Hematopoietic multipotent progenitor cell treated with erythropoietin and hydrocortisone succinate and interleukin-3 and kit ligand, for 15 days (in vitro differentiated cells): ENCODE data around the gene SIGLEC7.

Source experiments
- DNase-seq: peaks from one replicate; pipeline ENCODE4 v3.0.0-alpha.2; 2015; ENCODE audit warnings: low spot score

SIGLEC7 gene

DNA sequence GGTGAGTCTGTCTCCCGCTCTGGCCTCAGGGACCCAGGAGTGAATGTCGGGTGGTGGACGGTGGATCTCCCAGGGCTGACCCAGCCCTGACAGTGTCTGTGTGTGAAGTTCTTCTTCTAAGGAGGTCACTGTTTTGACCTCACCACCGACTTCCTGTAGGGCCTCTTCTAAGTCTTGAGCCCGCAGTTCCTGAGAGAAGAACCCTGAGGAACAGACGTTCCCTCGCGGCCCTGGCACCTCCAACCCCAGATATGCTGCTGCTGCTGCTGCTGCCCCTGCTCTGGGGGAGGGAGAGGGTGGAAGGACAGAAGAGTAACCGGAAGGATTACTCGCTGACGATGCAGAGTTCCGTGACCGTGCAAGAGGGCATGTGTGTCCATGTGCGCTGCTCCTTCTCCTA lies at the start of gene SIGLEC7:
TSS of gene SIGLEC7 (plus strand) at position 183 of the 400 bp plus-strand sequence. CDS start at position 252, 69 bp downstream.
- DNase-seq: no peak

DNA sequence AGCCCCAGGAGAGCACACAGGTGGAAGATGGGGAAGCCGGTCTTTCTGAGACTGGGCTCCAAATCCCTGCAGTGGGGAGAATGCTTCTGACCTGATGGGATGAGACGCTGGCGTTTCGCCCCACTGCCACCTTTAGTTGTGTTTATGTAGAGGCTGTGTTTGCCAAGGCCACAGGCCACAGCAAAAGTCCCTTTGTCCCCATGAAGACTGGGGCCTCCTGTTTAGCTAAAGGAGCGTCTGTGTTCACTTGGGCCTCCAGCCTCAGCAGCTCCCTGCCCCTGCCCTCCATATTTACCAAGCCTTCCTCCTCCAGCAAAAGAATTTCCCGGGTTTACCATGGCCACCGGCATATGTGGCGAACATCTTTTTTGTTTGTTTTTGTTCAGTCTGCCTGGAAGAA lies 49.0 kb upstream of the SIGLEC7 start:
- DNase-seq: no peak

DNA sequence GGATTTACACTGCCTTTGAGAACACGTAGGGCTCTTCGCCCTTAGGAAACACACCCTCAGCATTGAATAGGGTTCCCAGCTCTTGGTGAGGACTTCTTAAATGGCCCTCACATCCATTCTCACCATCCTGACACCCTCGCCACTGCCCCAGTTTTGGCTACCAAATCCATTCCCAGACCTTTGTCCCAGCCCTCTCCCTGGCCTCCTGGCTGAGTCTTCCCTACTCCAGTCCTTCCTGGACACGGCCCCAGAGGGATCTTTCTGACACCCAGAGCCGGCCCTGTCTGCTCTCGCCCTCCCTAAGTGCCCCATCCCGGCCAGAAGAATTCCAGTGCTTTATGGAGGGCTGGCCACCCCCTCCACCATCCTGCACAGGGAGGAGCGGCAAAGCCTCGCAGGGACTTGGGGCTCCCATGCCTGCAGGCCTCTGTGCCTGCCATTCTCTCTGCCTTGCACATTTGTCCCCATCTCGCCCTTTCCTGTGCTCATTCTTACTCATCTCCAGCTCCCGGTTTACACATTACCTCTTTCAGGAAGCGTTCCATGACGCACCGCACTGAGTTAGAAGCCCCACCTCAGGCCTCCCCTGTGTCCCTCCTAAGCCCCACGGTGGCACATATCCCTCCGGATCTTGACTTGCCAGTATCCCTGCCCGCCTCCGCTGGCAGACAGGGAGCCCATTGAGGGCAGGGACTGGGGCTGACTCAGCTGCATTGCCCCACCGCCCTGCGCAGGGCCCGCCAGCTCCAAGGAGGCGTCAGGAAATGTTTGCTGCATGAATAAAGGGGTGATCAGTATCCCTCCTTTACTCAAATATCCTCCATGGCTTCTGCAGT lies 48.4 kb upstream of the SIGLEC7 start:
- no peak for DNase-seq

- DNase-seq: peak; percentile 38
Observed at GRCh38 chr19:51094696-51095279, 47.3 kb upstream of the SIGLEC7 start.

DNA sequence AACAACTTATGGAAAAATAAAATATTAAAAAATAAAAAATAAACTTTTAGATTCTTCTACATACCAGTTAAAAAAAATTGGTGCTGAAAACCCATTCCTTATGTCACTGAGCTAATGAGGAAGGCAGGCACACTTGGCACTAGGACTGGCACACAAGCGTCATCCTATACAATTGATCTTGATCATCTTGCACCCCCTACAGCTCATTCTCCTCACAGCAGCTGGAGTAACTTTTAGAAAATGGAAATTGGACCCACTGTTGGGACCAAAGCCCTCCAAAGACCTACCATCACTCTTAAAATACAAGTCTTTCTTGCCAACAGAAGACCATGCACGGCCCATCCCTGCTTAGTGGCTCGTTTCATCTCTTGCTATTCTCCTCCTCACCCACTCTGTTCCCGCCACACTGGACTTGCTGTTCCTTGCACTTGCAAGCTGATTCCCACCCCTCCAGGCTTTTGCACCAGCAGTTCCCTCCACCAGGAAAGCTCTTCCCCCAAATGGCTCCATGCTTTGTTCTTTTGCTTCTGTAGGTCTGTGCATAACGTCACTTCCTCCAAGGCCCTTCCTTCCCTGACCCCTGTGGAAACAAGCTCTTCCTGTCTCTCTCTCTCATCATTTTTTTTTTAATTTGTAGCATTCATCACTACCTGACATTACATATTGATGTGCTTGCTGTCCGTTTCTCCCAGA lies 45.5 kb upstream of the SIGLEC7 start:
- peak; percentile 4 for DNase-seq

DNA sequence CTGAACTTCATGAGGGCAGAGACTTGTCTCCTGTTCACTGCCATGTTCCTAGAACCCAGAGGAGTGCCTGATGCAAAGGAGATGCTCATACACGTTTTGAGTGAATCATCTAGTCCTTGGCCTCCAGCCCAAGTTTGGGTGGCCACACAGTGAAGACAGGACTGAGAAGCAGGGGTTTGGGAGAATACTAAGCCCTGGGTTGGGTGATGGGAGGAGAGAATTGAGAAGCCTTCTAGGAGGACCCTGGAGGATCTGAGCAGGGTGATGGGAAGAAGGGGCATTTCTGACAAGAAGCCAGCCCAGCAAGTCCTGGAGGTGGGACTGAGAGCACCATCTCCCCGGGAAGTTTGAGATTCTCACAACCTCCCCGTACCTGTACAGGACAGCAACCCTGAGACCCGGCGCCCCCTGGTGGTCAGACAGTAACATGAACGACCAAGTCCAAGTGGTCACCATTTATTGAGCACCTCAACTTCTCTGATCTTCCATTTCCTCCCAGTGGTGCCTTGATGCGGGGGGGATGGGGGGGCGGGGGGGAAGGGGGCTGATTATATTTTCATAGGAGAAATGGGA lies 44.8 kb upstream of the SIGLEC7 start:
- peak; percentile 72 for DNase-seq

- DNase-seq: no peak
Observed at GRCh38 chr19:51097796-51098195, 44.3 kb upstream of the SIGLEC7 start.

GRCh38 chr19:51098365-51099046 lies 43.6 kb upstream of the SIGLEC7 start:
- no peak for DNase-seq

- DNase-seq: no peak
Observed at GRCh38 chr19:51099047-51099382, 43.1 kb upstream of the SIGLEC7 start.

- DNase-seq: no peak
Observed at GRCh38 chr19:51100601-51101000, 41.5 kb upstream of the SIGLEC7 start.

DNA sequence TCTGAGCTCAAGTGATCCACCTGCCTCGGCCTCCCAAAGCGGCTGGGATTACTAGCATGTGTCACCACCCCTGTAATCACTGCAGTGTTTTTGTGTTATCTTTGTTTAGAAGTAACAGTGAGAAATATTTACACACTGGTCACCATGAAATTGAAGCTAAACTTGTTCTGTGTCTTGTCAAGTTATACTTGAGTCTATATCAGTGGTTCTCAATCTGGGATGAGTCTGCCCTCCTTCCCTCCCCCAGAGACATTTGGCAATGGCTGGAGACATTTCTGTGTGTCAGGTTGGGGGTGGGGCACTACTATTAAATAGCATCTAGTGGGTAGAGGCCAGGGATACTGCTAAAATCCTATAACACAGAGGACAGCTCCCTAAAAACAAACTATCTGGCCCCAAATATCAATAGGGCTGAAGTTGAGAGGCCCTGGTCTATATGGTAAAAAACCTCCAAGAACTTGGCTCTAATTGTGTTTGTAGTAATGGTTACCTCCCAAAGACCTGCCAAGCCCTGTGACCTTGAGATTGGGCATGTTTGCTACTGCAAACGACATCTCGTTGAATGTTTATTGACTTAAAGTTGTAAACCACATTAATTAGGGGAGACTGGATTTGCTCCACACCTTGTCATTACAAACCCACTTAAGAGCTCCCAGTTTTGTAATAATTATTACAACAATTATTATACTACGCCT lies 40.8 kb upstream of the SIGLEC7 start:
- DNase-seq: no peak

DNA sequence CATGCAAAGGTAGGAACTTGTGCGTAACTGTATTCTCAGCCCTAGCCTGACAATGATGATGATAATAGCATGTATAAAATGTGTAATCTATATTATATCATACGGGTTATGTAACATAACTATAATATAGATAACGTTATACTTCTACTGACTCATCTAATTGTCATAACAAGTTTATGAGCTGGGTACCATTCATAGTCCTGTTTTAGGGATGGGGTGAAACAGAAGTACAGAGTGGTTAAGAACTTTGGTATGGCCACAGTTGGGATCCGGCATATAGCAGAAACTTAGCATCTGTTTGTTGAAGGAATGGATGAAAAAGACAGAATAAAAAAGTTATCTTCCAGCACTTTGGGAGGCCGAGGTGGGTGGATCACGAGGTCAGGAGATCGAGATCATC lies 39.1 kb upstream of the SIGLEC7 start:
- DNase-seq: no peak

DNA sequence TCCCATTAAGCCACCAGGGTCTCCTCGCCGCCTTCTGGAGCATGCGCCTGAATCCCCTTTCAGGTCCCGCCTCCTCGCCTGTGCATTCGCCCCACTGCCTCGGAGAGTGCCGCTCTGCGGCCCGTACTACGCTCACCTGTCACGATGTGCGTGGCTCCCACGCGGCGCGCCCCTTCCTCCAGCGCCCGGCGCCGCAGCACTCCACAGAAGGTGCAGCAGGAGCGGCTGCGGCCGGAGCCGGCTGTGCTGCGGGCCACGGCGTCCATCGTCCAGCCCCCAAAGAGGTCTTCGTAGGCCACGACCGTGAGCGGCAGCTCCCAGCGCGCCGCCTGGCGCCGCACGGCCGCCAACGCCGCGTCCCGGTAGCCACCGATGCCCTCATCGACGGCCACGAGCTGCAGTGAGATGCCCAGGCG lies 38.2 kb upstream of the SIGLEC7 start:
- no peak for DNase-seq

DNA sequence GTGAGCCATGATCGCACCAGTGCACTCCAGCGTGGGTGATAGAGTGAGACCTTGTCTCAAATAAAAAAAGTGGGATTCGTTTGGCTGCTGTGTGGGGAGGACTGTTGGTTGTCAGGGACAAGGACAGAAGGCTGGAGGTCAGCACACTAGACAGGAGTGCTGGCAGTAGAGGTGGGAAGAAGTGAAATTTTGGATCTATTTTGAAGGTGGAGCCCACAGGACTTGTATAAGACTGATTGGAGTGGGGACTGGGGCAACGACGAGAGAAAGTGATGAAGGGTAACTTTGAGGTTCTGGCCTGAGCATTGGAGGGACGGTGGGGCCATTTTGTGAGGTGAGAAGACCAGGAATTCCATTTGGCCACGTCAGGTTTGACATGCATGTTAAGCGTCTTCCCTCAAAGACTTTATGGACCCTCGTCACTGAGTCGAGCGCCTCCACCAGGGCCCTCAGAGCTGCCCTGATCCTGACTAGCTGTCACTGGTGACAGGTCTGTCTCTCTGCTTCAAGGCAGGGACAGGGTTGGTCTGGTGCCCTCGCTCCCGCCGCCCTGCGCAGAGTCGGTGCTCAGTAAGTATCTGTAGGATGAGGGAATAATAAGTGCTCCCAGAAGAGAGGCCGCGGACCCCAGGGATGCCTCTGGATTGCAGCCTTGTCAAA lies 34.6 kb upstream of the SIGLEC7 start:
- no peak for DNase-seq

DNA sequence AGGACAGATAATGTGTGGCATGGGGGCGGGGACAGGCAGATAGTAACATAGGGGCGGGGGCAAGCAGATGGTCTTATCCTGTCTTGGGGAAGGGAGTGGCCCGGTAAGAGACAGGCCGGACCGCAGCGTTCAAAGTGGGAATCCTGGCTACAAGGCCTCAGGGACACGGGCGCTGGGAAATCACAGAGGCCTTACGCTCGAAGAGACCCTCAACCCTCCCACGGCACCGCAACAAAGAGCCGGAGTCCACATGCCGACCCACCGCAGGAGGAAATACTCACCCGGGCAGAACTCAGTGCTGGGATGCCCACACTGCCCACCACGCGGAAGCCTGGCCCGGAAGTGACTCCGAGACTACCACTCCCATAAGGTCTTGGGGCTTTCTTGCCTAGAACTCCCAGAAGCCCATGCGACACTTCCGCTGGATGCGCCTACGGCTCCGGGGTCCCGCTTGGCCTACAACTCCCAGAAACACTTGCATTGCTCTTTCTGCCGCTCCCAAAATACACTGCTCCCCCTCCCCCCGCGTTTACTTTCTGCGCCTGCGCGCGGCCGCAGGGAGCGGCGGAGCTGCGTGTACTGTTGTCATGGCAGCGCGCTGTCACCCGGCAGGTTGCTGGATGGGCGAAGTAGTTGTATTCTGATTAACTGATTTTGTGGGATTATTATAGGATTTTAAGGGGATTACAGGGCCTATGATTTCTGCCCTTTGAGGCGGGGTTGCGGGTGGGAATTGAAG lies 33.9 kb upstream of the SIGLEC7 start, which contains the start of gene CTU1:
TSS of gene CTU1 (minus strand) at position 344 of the 739 bp plus-strand sequence. CDS start 3,840 bp downstream, outside the sequence.
- DNase-seq: peak; percentile 99

DNA sequence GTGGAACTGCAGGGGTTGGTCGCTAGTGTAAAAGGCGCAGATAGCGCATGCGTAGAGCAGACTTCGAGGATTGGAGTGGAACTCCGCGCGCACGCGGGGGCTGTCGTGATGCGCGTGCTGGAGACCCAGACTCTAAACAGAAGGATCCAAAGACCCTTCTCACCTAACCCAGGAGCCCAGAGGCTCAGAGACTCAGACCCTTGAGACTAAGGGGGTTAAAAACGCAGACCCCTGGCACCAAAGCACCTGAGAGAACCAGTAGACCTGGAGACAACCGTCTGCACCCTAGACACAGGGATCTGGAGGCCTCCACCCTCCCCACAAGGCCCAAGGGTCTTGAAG lies 33.3 kb upstream of the SIGLEC7 start:
- no peak for DNase-seq

DNA sequence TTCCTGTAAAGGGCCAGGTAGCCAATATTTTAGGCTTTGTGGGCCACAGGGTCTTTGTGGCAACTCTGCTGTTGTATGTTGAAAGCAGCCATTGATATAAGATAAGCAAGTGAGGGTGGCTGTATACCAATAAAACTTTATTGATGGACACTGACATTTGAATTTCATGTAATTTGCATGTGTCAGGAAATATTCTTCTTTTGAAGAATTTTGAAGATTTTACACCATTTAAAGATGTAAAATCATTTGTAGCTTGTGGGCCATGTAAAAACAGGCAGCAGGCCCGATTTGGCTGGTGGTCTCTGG lies 31.5 kb upstream of the SIGLEC7 start:
- DNase-seq: no peak

GRCh38 chr19:51111606-51112005 lies 30.5 kb upstream of the SIGLEC7 start:
- no peak for DNase-seq

DNA sequence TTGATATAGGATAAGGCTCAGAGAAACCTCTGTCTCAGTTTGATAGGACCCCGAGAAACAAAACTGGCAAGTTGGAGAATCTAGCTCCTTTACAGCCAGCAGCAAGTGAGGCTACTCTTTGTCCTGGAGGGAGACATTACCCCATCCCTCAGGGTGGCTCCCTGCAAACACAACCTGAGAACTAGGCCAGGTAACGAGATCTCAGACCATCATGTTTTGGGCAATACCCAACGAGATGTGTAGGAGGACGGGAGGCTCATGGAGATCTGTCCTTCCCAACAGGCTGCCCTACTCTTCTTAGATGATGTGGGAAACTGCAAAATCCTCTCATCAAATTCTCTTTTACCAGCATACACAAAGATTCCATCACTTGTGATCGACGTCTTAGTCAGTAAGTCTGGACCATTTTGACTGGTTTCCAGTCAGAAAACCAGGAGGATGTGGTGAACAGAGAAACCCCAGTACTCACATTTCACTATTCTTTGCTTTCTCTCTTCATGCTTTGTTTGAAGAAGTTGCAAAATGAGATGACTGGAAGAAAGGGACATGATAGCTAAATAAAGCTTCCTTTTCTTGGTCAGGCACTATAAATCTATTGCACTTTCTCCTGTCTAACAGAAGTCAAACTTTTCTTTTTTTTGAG lies 27.9 kb upstream of the SIGLEC7 start:
- DNase-seq: no peak

- no peak for DNase-seq
Observed at GRCh38 chr19:51116736-51117286, 25.3 kb upstream of the SIGLEC7 start.
